ENCODE results near the gene LPAR6. TPM values are rescaled to one million over a fixed set of nuclear protein-coding genes. Genes with fewer than 3 reads are reported as not detected.

The LPAR6 gene
- total RNA-seq, 1 experiment from 2014 or later: not detected

DNA sequence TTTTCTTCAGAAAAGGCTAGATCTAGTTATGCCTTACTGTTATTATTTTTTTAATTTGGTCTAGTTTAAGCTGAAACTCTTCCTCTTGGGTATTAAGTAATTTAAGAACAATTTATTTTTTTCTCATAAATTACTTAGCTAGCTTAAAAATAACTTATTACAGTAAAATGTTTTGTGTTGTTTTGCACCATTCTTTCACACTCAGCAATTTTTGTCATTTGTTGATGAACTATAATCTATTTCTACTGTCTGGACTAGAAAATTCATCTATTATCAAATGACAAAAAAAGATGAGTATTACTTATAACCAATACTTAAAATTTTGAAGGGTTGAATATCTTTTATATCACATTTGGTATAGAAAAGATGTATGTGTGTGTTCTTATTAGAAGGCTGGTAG is 1.6 kb upstream of the LPAR6 start:
- no TSS peak for BruUV-seq (replicated peaks)
- Histone ChIP-seq H3K36me3 (ENCODE audit: control insufficient read depth, insufficient read depth, low read length) (no peaks in the 10 kb centered on the region), H3K4me1 (peaks cover 6% of the 10 kb centered on the region; the same call in 1 of the 2 replicates), H3K9me3 (no peaks in the 10 kb centered on the region), H3K27me3 (replicated peaks; ENCODE audit: control insufficient read depth, insufficient read depth, low read length) (no peaks in the 10 kb centered on the region), H3K4me3 (ENCODE audit: low read depth, low read length) (no peak overlapping the region)
- H3K9me3 Mint-ChIP-seq (ENCODE audit: unreplicated experiment): peaks cover 25% of the 10 kb centered on the region
- DNase-seq: no peak
- H3K27me3 Mint-ChIP-seq (ENCODE audit: insufficient read depth, unreplicated experiment): no peaks in the 10 kb centered on the region
- H3K36me3 Mint-ChIP-seq (ENCODE audit: insufficient read depth, unreplicated experiment): peaks cover 4% of the 10 kb centered on the region
- TF ChIP-seq, protein P1, sequence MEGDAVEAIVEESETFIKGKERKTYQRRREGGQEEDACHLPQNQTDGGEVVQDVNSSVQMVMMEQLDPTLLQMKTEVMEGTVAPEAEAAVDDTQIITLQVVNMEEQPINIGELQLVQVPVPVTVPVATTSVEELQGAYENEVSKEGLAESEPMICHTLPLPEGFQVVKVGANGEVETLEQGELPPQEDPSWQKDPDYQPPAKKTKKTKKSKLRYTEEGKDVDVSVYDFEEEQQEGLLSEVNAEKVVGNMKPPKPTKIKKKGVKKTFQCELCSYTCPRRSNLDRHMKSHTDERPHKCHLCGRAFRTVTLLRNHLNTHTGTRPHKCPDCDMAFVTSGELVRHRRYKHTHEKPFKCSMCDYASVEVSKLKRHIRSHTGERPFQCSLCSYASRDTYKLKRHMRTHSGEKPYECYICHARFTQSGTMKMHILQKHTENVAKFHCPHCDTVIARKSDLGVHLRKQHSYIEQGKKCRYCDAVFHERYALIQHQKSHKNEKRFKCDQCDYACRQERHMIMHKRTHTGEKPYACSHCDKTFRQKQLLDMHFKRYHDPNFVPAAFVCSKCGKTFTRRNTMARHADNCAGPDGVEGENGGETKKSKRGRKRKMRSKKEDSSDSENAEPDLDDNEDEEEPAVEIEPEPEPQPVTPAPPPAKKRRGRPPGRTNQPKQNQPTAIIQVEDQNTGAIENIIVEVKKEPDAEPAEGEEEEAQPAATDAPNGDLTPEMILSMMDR (IDR thresholded peaks at IDR 0.05; ENCODE audit: insufficient read depth in 1 of 2, low read depth in 1 of 2, low read length in 1 of 2, severe bottlenecking in 1 of 2, unreplicated experiment in 1 of 2): no peak
- intact Hi-C loops (cut with micrococcal nuclease; ENCODE audit: unreplicated experiment): no loop called here
- no peaks in the 10 kb centered on the region for H3K4me1 Mint-ChIP-seq (ENCODE audit: low read depth, unreplicated experiment)
- POLR2A ChIA-PET: no interaction called here
- no peak overlapping the region for H3K27ac Mint-ChIP-seq (ENCODE audit: unreplicated experiment)
- CTCF ChIA-PET: no interaction called here
- no peak overlapping the region for H3K4me3 Mint-ChIP-seq (ENCODE audit: unreplicated experiment)

DNA sequence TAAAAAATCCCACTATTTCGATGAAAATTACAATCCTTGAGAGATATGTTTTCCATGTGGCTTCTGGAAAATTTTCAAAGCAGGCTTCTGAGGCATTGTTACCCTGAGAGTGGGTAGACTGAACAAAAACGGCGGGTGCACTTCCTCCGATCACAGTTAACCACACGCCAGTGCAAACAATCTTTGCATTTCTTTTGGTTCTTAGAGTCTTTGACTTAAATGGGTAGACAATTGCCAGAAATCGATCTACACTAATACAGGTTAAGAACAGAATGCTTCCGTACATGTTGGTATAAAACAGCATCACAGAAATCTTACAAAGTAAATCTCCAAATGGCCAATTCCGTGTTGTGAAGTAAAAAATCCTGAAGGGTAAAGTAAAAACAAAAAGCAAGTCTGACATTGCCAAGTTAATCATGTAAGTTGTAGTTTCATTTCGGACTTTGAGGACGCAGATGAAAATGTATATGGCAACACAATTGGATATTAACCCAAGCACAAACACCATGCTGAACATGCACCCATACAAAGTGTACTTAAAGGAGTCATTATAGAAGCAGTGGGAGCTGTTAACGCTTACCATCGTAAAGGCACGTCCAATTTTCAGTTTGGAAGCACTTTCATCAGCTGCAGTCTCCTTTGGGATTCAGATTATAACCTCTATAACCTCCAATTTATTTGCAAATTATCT is 927 bp downstream of the LPAR6 start:
- H3K9me3 ChIP-seq: no peaks in the 10 kb centered on the region
- no peaks in the 10 kb centered on the region for H3K9me3 Mint-ChIP-seq (ENCODE audit: unreplicated experiment)
- ChIA-PET CTCF (no interaction called here), POLR2A (no interaction called here)
- no peaks in the 10 kb centered on the region for H3K36me3 ChIP-seq (ENCODE audit: control insufficient read depth, insufficient read depth, low read length)
- DNase-seq: no peak
- no peaks in the 10 kb centered on the region for H3K27me3 ChIP-seq (replicated peaks; ENCODE audit: control insufficient read depth, insufficient read depth, low read length)
- no peak overlapping the region for H3K27ac Mint-ChIP-seq (ENCODE audit: unreplicated experiment)
- no peak overlapping the region for H3K4me3 Mint-ChIP-seq (ENCODE audit: unreplicated experiment)
- TF ChIP-seq, protein P1 (IDR thresholded peaks at IDR 0.05; ENCODE audit: insufficient read depth in 1 of 2, low read depth in 1 of 2, low read length in 1 of 2, severe bottlenecking in 1 of 2, unreplicated experiment in 1 of 2): no peak
- BruUV-seq (replicated peaks): no TSS peak
- no peaks in the 10 kb centered on the region for H3K36me3 Mint-ChIP-seq (ENCODE audit: insufficient read depth, unreplicated experiment)
- intact Hi-C loops (cut with micrococcal nuclease; ENCODE audit: unreplicated experiment): no loop called here
- no peak overlapping the region for H3K4me3 ChIP-seq (ENCODE audit: low read depth, low read length)
- H3K4me1 ChIP-seq: peaks cover 6% of the 10 kb centered on the region; the same call in 1 of the 2 replicates
- H3K4me1 Mint-ChIP-seq (ENCODE audit: low read depth, unreplicated experiment): no peaks in the 10 kb centered on the region
- no peaks in the 10 kb centered on the region for H3K27me3 Mint-ChIP-seq (ENCODE audit: insufficient read depth, unreplicated experiment)

DNA sequence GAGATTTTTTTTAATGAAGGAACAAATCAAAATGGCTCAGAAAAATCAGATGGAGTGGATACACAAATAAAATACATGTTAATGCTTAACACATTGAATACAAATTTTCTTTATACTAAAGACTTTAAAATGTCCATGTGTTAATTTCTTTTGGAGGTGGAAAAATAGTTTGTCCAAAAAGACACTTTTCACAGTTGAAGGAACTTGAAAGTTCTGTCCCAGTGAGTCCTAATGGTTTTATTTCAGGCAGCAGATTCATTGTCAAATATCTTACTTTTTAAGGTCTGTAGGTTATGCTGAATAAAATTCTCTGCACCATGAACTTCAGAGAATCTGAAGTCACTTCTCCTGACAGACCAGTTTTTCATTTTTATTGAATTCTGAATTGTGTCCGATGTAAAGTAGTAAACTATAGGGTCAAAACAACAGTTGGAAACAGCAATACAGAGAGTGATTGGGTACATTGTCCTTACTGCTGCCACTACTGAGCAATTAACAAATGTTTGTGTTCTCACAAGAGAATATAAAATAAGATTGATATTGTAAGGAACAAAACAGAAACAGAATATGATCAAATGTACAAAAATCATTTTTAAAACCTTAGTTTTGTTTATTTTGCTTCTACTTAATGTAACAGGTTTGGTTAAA is 1.6 kb downstream of the LPAR6 start:
- TF ChIP-seq, protein P1 (IDR thresholded peaks at IDR 0.05; ENCODE audit: insufficient read depth in 1 of 2, low read depth in 1 of 2, low read length in 1 of 2, severe bottlenecking in 1 of 2, unreplicated experiment in 1 of 2): no peak
- peaks cover 6% of the 10 kb centered on the region; the same call in 1 of the 2 replicates for H3K4me1 ChIP-seq
- ChIA-PET POLR2A (no interaction called here), CTCF (no interaction called here)
- no peak overlapping the region for H3K4me3 Mint-ChIP-seq (ENCODE audit: unreplicated experiment)
- intact Hi-C loops (cut with micrococcal nuclease; ENCODE audit: unreplicated experiment): no loop called here
- no peaks in the 10 kb centered on the region for H3K27me3 ChIP-seq (replicated peaks; ENCODE audit: control insufficient read depth, insufficient read depth, low read length)
- H3K9me3 Mint-ChIP-seq (ENCODE audit: unreplicated experiment): no peaks in the 10 kb centered on the region
- DNase-seq: no peak
- no peaks in the 10 kb centered on the region for H3K36me3 ChIP-seq (ENCODE audit: control insufficient read depth, insufficient read depth, low read length)
- H3K27ac Mint-ChIP-seq (ENCODE audit: unreplicated experiment): no peak overlapping the region
- H3K27me3 Mint-ChIP-seq (ENCODE audit: insufficient read depth, unreplicated experiment): no peaks in the 10 kb centered on the region
- no TSS peak for BruUV-seq (replicated peaks)
- no peaks in the 10 kb centered on the region for H3K9me3 ChIP-seq
- no peak overlapping the region for H3K4me3 ChIP-seq (ENCODE audit: low read depth, low read length)
- no peaks in the 10 kb centered on the region for H3K4me1 Mint-ChIP-seq (ENCODE audit: low read depth, unreplicated experiment)
- no peaks in the 10 kb centered on the region for H3K36me3 Mint-ChIP-seq (ENCODE audit: insufficient read depth, unreplicated experiment)

Measured in Caco-2 (cell line).